Pancreas (tissue), 10 donors: ENCODE results near the gene RNH1. TPM values are rescaled to one million over a fixed set of nuclear protein-coding genes. Genes with fewer than 3 reads are reported as not detected.

Experiments used
- ATAC-seq, 4 donors: fragments of 200-7000 bp; cut with Tn5 transposase; one replicate each; pipeline versions ENCODE4 v1.8.0 to v1.9.1; 2020; ENCODE audit warnings: mild to moderate bottlenecking in 4 of 4, moderate library complexity in 4 of 4
- DNase-seq, 6 donors: peaks; one replicate each; pipeline ENCODE4 v3.0.0-alpha.2; 2020
- FAIRE-seq: peaks from 2 replicates; lab custom pipeline; 2012; peaks lifted over from hg19 to GRCh38; lab: Jason Lieb, UNC
- H3K27ac ChIP-seq, 4 donors: fragments of 200-600 bp; sonication (generic); 1 replicate in 3 of 4; 2 replicates in 1 of 4; pipeline versions ENCODE4 v1.5.0 to v1.8.0; 2020
- H3K27me3 ChIP-seq, 4 donors: fragments of 200-600 bp; one replicate each; pipeline ENCODE4 v1.8.0; 2021
- H3K36me3 ChIP-seq, 3 donors: fragments of 200-600 bp; sonication (generic) in 1 of 3; one replicate each; pipeline versions ENCODE4 v1.5.0 to v1.8.0; 2020 to 2021
- H3K4me1 ChIP-seq, 3 donors: fragments of 200-600 bp; one replicate each; pipeline ENCODE4 v1.8.0; 2021
- H3K4me3 ChIP-seq, 4 donors: fragments of 200-600 bp; sonication (generic) in 2 of 4; one replicate each; pipeline versions ENCODE4 v1.5.0 to v1.8.0; 2020 to 2021
- H3K9me3 ChIP-seq, 4 donors: fragments of 200-600 bp; one replicate each; pipeline ENCODE4 v1.8.0; 2021
- CTCF ChIP-seq, 4 donors: fragments of 200-600 bp; sonication (generic) in 3 of 4; IDR thresholded peaks; one replicate each; pipeline versions ENCODE4 v1.5.0 to v1.8.0; 2021; ENCODE audit warnings: antibody characterized with exemption in 4 of 4
- WGBS, 2 donors: extraction: QIAGEN DNeasy Blood & Tissue Kit; methylation state at CpG; one replicate each; pipeline ENCODE4 v1.1.7; 2013; 5-methylcytosine and 5-hydroxymethylcytosine counted together
- intact Hi-C, 3 donors: fragments of 100-400 bp; cut with DNase I; formaldehyde crosslinking; loops; one replicate each; pipeline versions ENCODE4 v1.11.1 to v1.14.2; 2022
- polyA plus RNA-seq, 2 donors: library from polyadenylated mRNA; stranded (reverse); fragments of 200-250 nt; gene quantifications; one replicate each; pipeline ENCODE4 v1.2.3, GENCODE V29; 2013
- total RNA-seq, 6 donors: library from RNA; stranded (reverse); fragmentation: NEBNext Ultra II Directional in 4 of 6; extraction: Animal tissue kit (Norgen Biotek cat#: 25700) in 4 of 6; gene quantifications; one replicate each; pipeline versions ENCODE4 v1.2.1 to v1.2.4, GENCODE V29; 2021 to 2023
- donor health status: healthy with polysubstance abuse.
- donor health status: DM: no; HTN: no; CAD: no; lungs with moderate emphysema.
- donor health status: DM: no; HTN: no; CAD: no.
- donor health status: control.
- donor health status: control.
- donor health status: Bipolar disorder and iron deficiency.
- donor health status: DM: yes; HTN: yes; CAD: no.
- donor health status: DM: no; HTN: no; CAD: no.
- donor health status: DM: no; HTN: no; CAD: no.
- donor health status: DM: yes; HTN: yes; CAD: no.

The RNH1 gene
- total and polyA plus RNA-seq, 8 donors = 38.9 to 87.7 (median 63.9) TPM

- intact Hi-C loops = no loop called here
- Histone ChIP-seq H3K4me1 (peaks cover 3 to 7% (median 5%) of the 10 kb centered on the region in 3 donors), H3K4me3 (no peak overlapping the region), H3K36me3 (peaks cover 0 to 5% (median 0%) of the 10 kb centered on the region in 3 donors), H3K27me3 (no peaks in the 10 kb centered on the region), H3K9me3 (no peaks in the 10 kb centered on the region), H3K27ac (no peak overlapping the region)
- ATAC-seq (no peak), FAIRE-seq (no peak), DNase-seq (peak in 1 of 6 donors; percentile 10)
- WGBS, 2 donors = 82 to 85% methylated on average over 23 of the region's 23 CpGs
- TF ChIP-seq CTCF (IDR thresholded peaks at IDR 0.05) = no peak
Measured at GRCh38 chr11:455566-456147, 51.4 kb downstream of the RNH1 start.

GRCh38 chr11:454801-455565 lies 52.1 kb downstream of the RNH1 start:
- no peaks in the 10 kb centered on the region for H3K36me3 ChIP-seq
- no peak for FAIRE-seq
- H3K4me1 ChIP-seq = peaks cover 3 to 7% (median 5%) of the 10 kb centered on the region in 3 donors
- no peak overlapping the region for H3K27ac ChIP-seq
- DNase-seq = peak in 2 of 6 donors; percentile 19 to 51
- H3K27me3 ChIP-seq = no peaks in the 10 kb centered on the region
- ATAC-seq = no peak
- TF ChIP-seq CTCF (IDR thresholded peaks at IDR 0.05) = no peak
- H3K4me3 ChIP-seq = no peak overlapping the region
- intact Hi-C loops = no loop called here
- 71 to 79% methylated on average over 14 of the region's 14 CpGs for WGBS, 2 donors
- no peaks in the 10 kb centered on the region for H3K9me3 ChIP-seq

- ATAC-seq (no peak), FAIRE-seq (no peak), DNase-seq (peak in 1 of 6 donors; percentile 2)
- WGBS, 2 donors = 87 to 93% methylated on average over 9 of the region's 9 CpGs
- H3K36me3 ChIP-seq = no peaks in the 10 kb centered on the region
- intact Hi-C loops = no loop called here
- no peak for TF ChIP-seq CTCF (IDR thresholded peaks at IDR 0.05)
- H3K4me3 ChIP-seq = no peak overlapping the region
- H3K4me1 ChIP-seq = peaks cover 3 to 11% (median 7%) of the 10 kb centered on the region in 3 donors
- H3K27me3 ChIP-seq = no peaks in the 10 kb centered on the region
- no peak overlapping the region for H3K27ac ChIP-seq
- no peaks in the 10 kb centered on the region for H3K9me3 ChIP-seq
Measured at GRCh38 chr11:454043-454442, 53.0 kb downstream of the RNH1 start.

- DNase-seq = peak in 1 of 6 donors; percentile 71
- H3K27me3 ChIP-seq = no peaks in the 10 kb centered on the region
- FAIRE-seq = no peak
- H3K4me1 ChIP-seq = peaks cover 3 to 16% (median 7%) of the 10 kb centered on the region in 3 donors
- H3K27ac ChIP-seq = no peak overlapping the region
- no peak overlapping the region for H3K4me3 ChIP-seq
- WGBS, 2 donors = 88 to 89% methylated on average over 13 of the region's 13 CpGs
- intact Hi-C loops = no loop called here
- H3K36me3 ChIP-seq = no peaks in the 10 kb centered on the region
- TF ChIP-seq CTCF (IDR thresholded peaks at IDR 0.05) = no peak
- ATAC-seq = no peak
- no peaks in the 10 kb centered on the region for H3K9me3 ChIP-seq
Measured at GRCh38 chr11:453564-453963, 53.5 kb downstream of the RNH1 start.
